ENCODE measurements around the gene RASSF4. TPM values are rescaled to one million over a fixed set of nuclear protein-coding genes. Genes with fewer than 3 reads are reported as not detected.

RASSF4 gene
- total and polyA plus RNA-seq, 3 donors from 2014 or later = 28.2 to 68.1 (median 53.1) TPM

GRCh38 chr10:45003432-45004000, 43.9 kb downstream of the RASSF4 start:
- no peak for TF ChIP-seq CTCF (IDR thresholded peaks at IDR 0.05)
- no peaks in the 10 kb centered on the region for H3K9me3 ChIP-seq
- no peaks in the 10 kb centered on the region for H3K27me3 ChIP-seq
- H3K36me3 ChIP-seq (ENCODE audit: low read depth, missing control alignments) = no peaks in the 10 kb centered on the region
- DNase-seq = no peak
- no peak overlapping the region for H3K27ac ChIP-seq
- 61 to 85% methylated on average over 10 of the region's 10 CpGs for WGBS, 2 donors
- H3K4me1 ChIP-seq = peaks cover 24% of the 10 kb centered on the region
- intact Hi-C loops (cut with DNase I; ENCODE audit: low total_unique reads) = no loop called here
- no peak overlapping the region for H3K4me3 ChIP-seq

GRCh38 chr10:45004661-45005060, 45.1 kb downstream of the RASSF4 start:
- H3K4me1 ChIP-seq = peaks cover 15% of the 10 kb centered on the region
- TF ChIP-seq POLR2A (IDR thresholded peaks at IDR 0.05) (no peak), CTCF (IDR thresholded peaks at IDR 0.05) (no peak)
- H3K9me3 ChIP-seq = no peaks in the 10 kb centered on the region
- no peaks in the 10 kb centered on the region for H3K27me3 ChIP-seq
- WGBS, 2 donors = 51 to 66% methylated on average over 3 of the region's 3 CpGs
- intact Hi-C loops (cut with DNase I; ENCODE audit: low total_unique reads) = no loop called here
- no peak for DNase-seq
- no peaks in the 10 kb centered on the region for H3K36me3 ChIP-seq (ENCODE audit: low read depth, missing control alignments)
- H3K4me3 ChIP-seq = no peak overlapping the region
- H3K27ac ChIP-seq = no peak overlapping the region

GRCh38 chr10:45005284-45005683, 45.7 kb downstream of the RASSF4 start:
- intact Hi-C loops (cut with DNase I; ENCODE audit: low total_unique reads) = no loop called here
- Histone ChIP-seq H3K27ac (no peak overlapping the region), H3K9me3 (no peaks in the 10 kb centered on the region), H3K36me3 (ENCODE audit: low read depth, missing control alignments) (no peaks in the 10 kb centered on the region), H3K4me1 (peaks cover 10% of the 10 kb centered on the region), H3K4me3 (no peak overlapping the region), H3K27me3 (no peaks in the 10 kb centered on the region)
- no peak for DNase-seq
- no peak for TF ChIP-seq CTCF (IDR thresholded peaks at IDR 0.05)
- no peak for TF ChIP-seq POLR2A (IDR thresholded peaks at IDR 0.05)
- WGBS, 2 donors = 93 to 100% methylated on average over 1 of the region's 1 CpG

GRCh38 chr10:45006276-45007030, 46.9 kb downstream of the RASSF4 start:
- Histone ChIP-seq H3K9me3 (no peaks in the 10 kb centered on the region), H3K36me3 (ENCODE audit: low read depth, missing control alignments) (no peaks in the 10 kb centered on the region), H3K27ac (no peak overlapping the region), H3K4me1 (peaks cover 9% of the 10 kb centered on the region), H3K4me3 (no peak overlapping the region), H3K27me3 (no peaks in the 10 kb centered on the region)
- TF ChIP-seq CTCF (IDR thresholded peaks at IDR 0.05) (no peak), POLR2A (IDR thresholded peaks at IDR 0.05) (no peak)
- intact Hi-C loops (cut with DNase I; ENCODE audit: low total_unique reads) = no loop called here
- DNase-seq = no peak
- WGBS, 2 donors = 66 to 77% methylated on average over 3 of the region's 3 CpGs
